ELF-1 (cell line): Measurements from ENCODE around the gene DCTN4.
A peak's percentile ranks its signal among the peaks of the same experiment; 100 is the strongest.

Experiments used
- DNase-seq: peaks from one replicate; pipeline ENCODE4 v3.0.0-alpha.2; 2016; ENCODE audit warnings: low read depth, low spot score

The DCTN4 gene

DNA sequence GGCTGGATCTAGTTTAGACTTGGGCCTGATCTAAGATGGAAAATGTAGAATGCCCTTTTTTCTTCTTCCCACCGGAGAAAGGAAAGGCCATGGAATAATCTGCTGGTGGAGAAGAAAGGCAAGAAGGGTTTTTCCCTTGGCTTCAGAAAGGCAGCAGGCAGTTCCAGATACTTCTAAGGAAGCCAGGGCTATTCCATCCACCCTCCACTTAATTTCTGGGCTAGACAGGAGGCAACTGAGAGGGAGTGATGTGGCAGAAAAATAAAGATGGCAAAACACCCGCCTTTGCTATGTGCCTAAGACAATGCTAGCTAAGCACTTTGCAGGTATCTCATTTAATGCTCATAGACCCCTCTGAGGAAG, 87.9 kb downstream of the DCTN4 start:
- no peak for DNase-seq

DNA sequence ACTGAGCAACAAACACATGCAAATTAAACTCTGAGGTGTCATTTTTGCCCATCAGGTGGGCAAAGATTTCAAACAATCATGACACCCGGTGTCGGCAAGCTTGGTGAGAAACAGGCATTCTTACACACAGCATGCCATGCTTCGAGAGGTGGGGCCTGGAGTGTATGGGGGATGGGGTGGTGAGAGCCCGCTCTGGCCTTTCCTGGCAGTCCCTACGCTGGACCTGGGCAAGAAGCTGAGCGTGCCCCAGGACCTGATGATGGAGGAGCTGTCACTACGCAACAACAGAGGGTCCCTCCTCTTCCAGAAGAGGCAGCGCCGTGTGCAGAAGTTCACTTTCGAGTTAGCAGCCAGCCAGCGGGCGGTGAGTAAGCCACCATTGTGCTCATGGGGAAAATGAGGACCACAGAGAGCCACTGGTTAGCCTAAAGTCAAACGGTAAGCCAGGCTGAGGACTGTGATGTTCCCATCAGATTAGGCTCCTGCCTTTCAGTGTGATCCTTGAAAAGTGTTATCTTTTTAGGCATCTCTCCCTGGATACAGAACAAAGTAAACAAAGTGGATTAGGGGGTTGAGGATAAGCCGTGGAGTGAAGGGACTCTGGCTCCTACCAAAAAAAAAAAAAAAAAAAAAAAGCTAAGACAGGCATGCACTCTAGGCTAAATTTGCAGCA, 88.4 kb downstream of the DCTN4 start:
- DNase-seq, result peak; percentile 51

DNA sequence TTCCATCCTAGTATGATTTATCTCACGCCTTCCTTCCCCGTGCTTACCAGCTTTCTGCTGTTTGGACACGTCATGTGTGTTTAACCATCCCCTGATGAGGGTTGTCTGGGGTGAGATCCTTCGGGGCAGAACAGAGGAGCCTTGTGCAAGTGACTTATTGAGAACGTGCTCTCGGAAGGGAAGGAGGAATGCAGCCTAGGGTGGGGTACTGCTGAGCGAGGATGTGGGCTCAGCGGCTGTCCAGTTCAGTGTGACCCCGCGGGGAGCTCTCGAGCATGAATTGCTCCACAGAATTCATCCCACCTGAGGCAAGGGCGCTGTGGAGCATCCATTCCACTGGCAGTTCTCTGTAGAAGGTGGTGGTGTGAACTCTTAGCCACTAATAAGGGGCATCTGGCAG, 93.8 kb downstream of the DCTN4 start:
- DNase-seq, result no peak

DNA sequence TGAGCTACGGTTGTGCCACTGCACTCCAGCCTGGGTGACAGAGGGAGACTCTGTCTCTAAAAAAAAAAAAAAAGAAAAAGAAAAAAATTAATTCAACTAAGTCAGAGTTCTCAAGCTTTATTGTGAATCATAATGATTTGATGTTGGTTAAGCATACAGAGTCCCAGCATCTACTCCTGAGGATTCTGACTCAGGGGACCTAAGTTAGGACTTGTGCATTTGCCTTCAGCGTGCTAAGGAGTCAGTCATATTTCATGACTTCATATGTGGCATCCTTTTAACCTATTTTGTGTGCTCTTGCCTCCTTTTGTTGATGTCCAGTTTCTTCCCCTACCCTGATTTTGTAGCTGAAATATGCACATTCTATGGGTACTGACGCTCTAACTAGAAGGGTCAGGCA, 94.9 kb downstream of the DCTN4 start:
- DNase-seq, result no peak

DNA sequence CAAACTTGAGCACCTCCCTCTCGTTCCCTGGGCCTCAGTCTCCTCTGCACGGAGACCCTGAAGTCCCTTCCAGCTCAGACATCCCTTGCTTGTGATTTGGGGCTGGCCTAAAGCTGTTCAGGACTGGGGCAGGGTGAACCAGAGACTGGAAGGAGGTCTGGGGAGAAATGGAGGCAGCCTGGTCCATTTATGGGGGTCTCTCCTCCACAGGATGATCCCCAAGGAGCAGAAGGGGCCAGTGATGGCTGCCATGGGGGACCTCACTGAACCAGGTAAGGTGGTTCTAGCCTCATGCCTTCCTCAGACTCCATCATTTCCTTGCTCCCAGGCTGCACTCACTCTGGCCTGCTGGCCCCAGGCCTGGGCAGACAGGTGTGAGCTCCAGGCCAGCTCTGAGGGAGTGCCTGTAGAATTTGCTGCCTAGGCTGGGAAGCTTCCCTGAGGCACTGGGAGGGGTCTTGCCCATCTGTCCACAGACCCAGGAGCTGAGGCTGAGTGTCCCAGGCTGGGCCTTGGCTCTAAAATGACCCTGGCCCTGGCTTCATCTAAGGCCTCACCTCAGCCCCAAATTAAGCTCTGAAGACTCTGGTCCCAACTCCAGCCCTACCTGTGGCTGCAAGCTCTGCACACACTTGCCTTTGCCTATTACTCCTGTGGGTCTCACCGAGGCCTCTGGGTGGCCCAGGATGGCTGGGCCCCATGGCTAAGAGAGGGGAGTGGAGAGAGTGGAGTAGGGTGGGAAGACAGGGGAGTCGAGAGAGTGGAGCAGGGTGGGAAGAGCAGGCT, 95.9 kb downstream of the DCTN4 start:
- no peak for DNase-seq

DNA sequence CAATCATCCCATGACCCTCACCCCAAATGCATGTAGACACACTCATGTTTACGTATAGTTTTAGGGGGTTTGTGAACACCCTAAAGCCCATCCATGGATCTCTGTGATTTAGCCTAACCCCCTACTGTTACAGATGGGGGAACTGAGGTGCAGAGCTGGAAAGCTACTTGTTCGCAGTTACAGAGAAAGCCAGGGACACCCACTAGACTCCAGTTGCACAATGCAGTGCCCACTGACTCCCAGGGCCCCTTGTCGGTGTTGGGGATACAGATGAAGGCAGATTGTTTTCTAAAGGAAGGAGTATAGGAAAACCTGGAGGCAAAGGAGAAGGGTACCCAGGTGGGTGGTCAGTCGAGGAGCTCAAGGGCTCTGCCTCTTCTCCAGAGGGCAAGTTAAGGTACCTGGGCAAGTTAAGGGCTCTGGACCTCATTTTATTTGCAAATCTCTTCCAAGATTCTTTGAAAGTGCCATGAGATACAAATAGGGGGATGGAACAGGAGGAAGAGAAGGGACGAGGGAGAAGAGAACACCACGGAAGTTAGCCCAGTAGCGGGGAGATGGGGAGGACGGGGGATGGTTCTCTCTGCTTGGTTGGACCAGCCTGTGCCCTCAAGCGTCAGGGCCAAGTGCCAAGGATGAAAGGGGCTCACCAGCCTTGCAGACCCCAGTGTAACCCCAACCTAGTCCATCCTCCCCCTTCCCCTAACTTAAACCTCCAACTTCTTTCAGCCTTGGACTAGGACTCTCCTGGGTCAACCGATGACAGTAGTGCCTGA, 96.8 kb downstream of the DCTN4 start:
- DNase-seq, result no peak

DNA sequence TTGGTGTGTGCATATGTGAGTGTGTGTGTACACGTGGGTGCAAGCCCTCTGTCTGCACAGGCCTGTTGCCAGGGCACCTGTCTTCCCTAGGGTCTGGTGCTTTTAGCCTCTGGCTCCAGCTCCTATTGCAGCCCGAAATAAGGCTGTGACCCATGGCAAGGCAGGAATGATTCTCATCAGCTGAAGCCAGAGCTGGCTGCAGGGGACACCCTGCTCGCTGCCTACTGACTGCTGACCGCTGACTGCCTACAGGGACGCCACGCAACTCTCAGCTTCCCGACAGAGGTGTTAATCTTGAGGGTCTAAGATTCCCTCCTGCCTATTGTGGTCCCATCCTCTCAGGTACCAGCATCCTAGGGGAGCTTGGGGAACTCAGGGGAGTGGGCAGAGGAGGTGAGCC, 97.7 kb downstream of the DCTN4 start, which contains the start of gene MYOZ3:
Gene MYOZ3, plus strand, starts transcription at position 166 of the 400 bp plus-strand sequence. CDS start 1,691 bp downstream, outside the sequence.
- no peak for DNase-seq

DNA sequence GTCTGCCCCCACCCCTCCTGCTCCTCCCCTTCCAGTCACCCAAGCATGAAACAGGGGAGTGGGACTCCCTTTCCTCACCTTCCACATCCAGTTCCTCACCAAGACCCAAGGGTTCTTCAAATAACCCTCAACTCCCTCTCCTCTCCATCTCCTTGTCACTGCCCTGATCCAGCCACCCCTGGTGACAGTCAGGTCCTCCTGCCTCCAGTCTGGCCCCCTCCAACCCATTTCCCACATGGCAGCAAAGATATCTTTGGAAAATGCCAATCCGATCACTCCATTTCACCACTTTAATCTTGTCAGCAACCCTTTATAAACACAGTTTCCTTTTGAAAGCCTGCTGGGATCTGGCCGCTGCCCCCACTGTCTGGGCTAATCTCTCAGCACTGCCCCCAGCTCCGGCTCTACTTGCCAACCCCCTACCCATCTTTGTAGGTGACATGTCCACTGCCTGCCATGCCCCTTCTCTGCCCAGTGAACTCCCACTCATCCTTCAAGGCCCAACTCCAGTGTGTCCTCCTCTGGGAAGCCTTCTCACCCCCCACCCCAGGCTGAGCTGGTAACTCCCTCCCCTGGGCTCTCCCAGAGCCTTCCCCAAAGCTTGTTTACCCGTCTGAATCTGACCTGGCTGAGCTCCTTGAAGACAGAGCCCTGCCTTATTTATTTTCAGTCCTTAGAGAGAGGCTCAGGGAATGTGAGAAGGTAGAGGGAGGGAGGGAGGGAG, 98.5 kb downstream of the DCTN4 start:
- no peak for DNase-seq

DNA sequence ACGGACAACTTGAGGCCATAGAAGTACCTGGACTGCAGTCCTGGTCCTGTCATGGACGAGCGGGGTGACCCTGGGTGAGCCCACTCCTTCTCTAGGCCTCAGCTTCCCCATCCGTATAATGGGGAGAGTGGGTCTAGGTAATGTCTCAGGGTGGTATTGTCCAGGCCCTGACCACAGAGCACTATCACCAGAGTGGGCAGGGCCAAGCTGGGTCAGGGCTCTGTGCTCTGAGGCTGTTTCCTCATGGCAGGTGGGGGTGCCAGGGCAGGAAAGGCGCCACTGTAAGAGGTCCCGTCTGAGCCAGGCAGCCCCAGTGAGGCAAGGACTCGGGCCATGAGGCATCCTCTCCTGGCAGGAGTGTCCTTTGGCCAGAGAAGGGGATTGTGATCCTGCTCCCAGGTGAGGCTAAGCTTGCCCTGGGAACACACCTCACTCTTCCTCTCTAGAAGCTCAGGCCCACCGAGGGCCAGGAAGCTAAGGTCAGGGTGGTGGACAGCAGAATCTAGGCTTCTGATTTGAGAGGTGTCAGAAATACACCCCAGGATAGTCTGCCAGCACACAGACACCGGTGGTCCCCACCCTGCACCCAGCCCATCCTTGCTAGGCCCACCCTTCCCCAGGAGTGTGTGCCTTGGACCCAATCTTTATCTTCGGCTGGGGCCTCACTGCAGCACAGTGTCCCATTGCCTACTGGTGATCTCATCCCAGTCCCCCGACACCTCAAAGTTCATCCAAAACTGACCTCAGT, 99.3 kb downstream of the DCTN4 start:
- no peak for DNase-seq

DNA sequence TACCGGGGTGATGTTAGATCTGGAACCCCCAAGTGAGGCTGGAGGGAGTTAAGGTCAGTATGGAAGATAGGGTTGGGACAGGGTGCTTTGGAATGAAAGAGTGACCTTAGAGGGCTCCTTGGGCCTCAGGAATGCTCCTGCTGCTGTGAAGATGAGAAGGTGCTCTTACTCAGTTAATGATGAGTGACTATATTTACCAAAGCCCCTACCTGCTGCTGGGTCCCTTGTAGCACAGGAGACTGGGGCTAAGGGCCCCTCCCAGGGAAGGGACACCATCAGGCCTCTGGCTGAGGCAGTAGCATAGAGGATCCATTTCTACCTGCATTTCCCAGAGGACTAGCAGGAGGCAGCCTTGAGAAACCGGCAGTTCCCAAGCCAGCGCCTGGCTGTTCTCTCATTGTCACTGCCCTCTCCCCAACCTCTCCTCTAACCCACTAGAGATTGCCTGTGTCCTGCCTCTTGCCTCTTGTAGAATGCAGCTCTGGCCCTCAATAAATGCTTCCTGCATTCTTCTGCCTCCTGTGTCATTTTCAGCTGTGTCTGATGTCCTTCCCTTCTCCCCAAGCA, 100.0 kb downstream of the DCTN4 start:
- DNase-seq, result no peak
